ENCODE results near the gene FBXO24.

Gene FBXO24

DNA sequence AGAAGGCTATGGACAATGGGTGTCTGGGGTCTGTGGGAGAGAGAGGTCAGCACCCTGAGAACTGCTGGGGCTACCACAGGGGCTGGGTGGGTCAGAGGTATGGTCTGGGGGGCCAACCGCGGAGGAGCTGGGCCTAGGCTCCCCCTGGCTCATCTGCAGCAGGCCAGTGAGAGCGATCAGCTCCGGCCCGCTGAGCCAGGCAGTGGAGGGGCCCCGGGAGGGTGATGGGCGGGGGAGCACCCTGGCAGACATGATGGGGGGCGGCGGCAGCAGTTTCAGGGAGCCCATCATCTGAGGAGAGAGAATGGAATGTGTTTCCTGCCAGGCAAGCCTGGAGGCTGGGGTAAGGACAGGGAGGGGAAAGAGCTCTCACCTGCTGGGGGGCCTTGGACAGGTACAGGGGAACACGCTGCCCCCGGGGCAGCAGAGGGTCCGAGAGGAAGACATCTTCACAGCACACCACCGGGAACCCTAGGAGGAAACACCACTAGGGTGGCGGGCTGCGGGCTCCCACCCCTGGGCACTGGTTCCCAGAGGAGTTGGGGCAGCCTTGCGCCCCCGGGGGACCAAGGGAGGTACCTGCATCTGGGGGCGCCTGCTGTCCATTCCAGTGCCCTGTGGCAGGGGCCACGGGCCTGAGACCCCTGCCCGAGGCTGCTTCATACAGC, 13.7 kb upstream of the FBXO24 start:
- Mint-ChIP-seq H3K4me1 (peaks cover 17% of the 10 kb centered on the region), H3K27ac (peak overlapping the region; percentile 51 to 80 (median 56)), H3K36me3 (ENCODE audit: low read depth) (peaks cover 11% of the 10 kb centered on the region), H3K4me3 (peak overlapping the region in 1 of 3 experiments; percentile 34), H3K9me3 (no peaks in the 10 kb centered on the region), H3K27me3 (ENCODE audit: low read depth) (peaks cover 28% of the 10 kb centered on the region)
- TF ChIP-seq, protein P1, sequence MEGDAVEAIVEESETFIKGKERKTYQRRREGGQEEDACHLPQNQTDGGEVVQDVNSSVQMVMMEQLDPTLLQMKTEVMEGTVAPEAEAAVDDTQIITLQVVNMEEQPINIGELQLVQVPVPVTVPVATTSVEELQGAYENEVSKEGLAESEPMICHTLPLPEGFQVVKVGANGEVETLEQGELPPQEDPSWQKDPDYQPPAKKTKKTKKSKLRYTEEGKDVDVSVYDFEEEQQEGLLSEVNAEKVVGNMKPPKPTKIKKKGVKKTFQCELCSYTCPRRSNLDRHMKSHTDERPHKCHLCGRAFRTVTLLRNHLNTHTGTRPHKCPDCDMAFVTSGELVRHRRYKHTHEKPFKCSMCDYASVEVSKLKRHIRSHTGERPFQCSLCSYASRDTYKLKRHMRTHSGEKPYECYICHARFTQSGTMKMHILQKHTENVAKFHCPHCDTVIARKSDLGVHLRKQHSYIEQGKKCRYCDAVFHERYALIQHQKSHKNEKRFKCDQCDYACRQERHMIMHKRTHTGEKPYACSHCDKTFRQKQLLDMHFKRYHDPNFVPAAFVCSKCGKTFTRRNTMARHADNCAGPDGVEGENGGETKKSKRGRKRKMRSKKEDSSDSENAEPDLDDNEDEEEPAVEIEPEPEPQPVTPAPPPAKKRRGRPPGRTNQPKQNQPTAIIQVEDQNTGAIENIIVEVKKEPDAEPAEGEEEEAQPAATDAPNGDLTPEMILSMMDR (IDR thresholded peaks at IDR 0.05; ENCODE audit: unreplicated experiment in 3 of 3), result no peak

DNA sequence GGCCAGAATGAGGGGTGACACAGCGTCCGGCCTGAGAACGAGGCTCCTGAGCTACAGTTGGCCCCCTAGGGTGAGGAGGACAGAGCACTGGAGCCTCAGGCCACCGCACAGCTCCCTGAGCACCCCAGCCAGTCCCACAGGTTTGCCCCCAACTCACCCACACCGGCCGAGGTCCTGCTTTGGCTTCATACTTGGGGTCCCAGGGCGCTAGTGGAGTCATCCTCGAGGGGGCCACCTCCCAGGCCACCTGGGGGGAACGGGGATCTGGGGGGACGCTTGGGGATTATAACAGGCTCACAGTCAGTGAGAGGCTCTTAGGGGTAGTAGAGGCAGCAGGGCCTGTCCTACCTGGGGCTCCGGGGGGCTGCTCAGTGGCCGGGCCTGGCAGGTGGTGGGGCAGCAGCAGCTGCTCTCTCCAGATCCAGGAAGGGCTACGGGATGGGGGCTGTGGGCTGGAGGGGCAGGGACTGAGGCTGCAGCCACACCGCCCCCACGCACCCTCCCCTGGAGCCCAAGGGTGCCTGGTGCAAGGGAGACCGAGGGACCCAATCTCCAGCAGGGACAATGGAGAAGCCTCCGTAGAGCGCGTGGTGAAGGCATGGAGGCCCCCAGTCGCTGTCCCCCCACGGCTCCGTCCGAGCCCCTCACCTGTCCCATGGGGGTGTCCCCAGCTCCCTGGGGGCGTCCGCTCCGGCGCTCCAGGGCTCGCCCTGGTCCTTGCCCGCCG, 13.0 kb upstream of the FBXO24 start:
- Mint-ChIP-seq H3K36me3 (ENCODE audit: low read depth) (peaks cover 11% of the 10 kb centered on the region), H3K9me3 (no peaks in the 10 kb centered on the region), H3K27me3 (ENCODE audit: low read depth) (peaks cover 28% of the 10 kb centered on the region), H3K4me3 (no peak overlapping the region), H3K27ac (no peak overlapping the region), H3K4me1 (peaks cover 17% of the 10 kb centered on the region)
- TF ChIP-seq, protein P1 (IDR thresholded peaks at IDR 0.05; ENCODE audit: unreplicated experiment in 3 of 3), result no peak

DNA sequence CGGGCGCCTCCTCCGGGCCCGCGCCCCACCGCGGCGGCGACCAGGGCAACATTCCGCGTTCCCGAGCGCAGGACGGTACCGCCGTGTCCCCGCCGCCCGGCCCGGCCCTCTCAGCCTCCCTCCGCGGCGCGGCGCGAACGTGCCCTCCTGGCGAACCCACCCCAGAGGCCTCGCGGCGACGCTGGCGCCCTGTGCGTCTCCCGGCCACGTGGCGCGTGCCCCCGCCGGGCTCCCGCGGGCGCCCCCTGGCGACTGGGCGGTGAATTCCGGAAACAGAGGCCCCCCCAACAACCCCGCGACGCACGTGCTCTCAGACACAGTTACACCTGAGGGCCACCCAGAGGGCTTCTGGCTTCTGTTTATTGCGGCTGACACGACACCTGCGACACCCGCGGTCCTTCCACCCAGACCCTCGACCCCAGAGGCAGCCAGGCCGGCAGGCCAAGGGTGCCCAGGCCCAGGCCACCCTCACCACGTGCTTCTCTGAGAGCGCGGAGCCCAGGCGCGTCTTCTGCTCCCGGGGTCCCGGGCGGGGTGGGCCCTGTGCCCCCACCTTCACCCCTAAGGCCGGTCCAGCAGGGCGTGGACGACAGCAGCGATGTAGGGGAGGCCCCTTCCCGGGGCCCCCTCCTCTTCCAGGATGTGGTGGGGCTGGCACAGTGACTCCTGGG, 12.3 kb upstream of the FBXO24 start, which contains the start of gene SAP25:
Gene SAP25 (minus strand): TSS at position 210 of the 671 bp plus-strand sequence. CDS start 158 bp downstream, at position 52.
- H3K4me1 Mint-ChIP-seq, result peaks cover 13% of the 10 kb centered on the region
- TF ChIP-seq, protein P1 (IDR thresholded peaks at IDR 0.05; ENCODE audit: unreplicated experiment in 3 of 3), result no peak

DNA sequence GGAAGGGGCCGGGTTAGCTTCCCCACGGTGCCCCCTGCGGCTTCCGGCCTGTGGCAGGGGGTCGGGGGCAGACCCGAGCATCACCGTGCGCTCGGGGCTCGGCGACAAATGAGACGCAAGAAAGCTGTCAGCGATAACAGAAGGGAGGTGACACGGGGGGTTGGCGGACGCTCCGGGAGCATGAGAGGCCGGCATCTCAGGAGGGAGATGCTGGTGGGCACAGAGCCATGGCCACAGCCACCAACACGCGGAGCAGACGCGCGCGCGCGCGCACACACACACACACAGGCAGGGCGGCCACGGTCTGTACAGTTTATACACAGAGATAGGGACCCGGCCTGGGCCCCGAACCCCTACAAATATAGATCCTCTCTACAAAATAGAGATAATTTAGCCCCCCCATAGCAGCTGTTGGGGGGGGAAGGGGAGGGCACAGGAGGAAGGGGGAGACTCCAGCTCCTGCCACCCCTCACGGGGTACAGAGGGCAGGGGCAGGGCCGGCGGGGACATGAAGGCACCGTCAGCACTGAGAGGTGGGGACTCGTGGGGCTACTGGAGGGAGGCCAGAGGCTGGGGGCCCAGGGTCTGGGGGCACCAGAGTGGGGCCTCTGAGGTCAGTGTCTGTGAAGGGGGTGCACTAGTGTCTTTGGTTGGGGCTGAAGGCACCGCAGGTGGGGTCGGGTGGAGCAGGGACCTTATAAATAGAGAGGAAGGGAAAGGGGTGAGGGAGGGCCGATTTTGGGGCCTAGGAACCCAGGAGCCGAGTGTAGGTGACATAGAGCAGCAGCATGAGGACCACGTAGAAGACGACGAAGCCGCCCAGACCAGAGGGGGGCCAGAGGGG, 11.5 kb upstream of the FBXO24 start:
- no peak overlapping the region for H3K4me3 Mint-ChIP-seq
- no peaks in the 10 kb centered on the region for H3K9me3 Mint-ChIP-seq
- TF ChIP-seq, protein P1 (IDR thresholded peaks at IDR 0.05; ENCODE audit: unreplicated experiment in 3 of 3), result no peak
- H3K27me3 Mint-ChIP-seq (ENCODE audit: low read depth), result peaks cover 19% of the 10 kb centered on the region
- peaks cover 16% of the 10 kb centered on the region for H3K36me3 Mint-ChIP-seq (ENCODE audit: low read depth)
- no peak overlapping the region for H3K27ac Mint-ChIP-seq
- H3K4me1 Mint-ChIP-seq, result peaks cover 6% of the 10 kb centered on the region

More for the DNA sequence above, 12.3 kb upstream of the FBXO24 start, which contains the start of gene SAP25:
- no peak within 1 kb of the TSS for H3K27ac Mint-ChIP-seq
- no peak within 1 kb of the TSS for H3K4me3 Mint-ChIP-seq
- peaks cover 13% of the 10 kb centered on the region for H3K36me3 Mint-ChIP-seq (ENCODE audit: low read depth)
- H3K9me3 Mint-ChIP-seq, result no peaks in the 10 kb centered on the region
- peaks cover 26% of the 10 kb centered on the region for H3K27me3 Mint-ChIP-seq (ENCODE audit: low read depth)

DNA sequence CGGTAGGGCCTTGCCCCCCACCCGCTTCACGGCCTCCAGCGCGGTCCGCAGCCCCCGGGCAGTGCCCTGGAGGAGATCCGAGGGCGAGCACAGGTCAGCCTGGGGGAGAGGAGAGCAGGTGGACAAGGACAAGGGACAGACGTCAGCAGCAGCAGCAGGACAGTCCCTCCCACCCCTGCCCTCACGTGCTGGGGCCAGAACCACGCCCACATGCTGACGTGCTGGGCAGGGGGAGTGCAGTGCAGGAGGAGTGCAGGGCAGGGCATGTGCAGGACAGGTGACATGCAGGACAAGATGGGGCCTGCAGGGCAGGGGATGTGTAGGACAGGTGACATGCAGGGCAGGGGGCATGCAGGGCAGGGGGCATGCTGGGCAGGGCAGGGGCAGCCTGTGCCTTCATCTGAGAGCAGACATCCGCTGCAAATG, 10.9 kb upstream of the FBXO24 start:
- Mint-ChIP-seq H3K27ac (no peak overlapping the region), H3K4me3 (no peak overlapping the region), H3K9me3 (no peaks in the 10 kb centered on the region), H3K27me3 (ENCODE audit: low read depth) (peaks cover 19% of the 10 kb centered on the region), H3K36me3 (ENCODE audit: low read depth) (peaks cover 16% of the 10 kb centered on the region), H3K4me1 (peaks cover 6% of the 10 kb centered on the region)
- TF ChIP-seq, protein P1 (IDR thresholded peaks at IDR 0.05; ENCODE audit: unreplicated experiment in 3 of 3), result no peak

Measured in nephron (organoid).